DND-41 (cell line): Measurements from ENCODE around the gene DPP6.

Experiments
- ATAC-seq: fragments of 200-7000 bp; cut with Tn5 transposase; 3 replicates; pipeline ENCODE4 v1.9.1; 2021; ENCODE audit warnings: low read depth; ENCODE audit not compliant: insufficient read depth
- DNase-seq: peaks from one replicate; pipeline ENCODE4 v3.0.0-alpha.2; 2020
- H2AFZ ChIP-seq: 2 replicates; pipeline ENCODE4 v1.6.0; 2012; ENCODE audit warnings: low read depth, low read length
- H3K27ac ChIP-seq: 2 replicates; pipeline ENCODE4 v1.5.1; 2012; ENCODE audit warnings: low read length, inconsistent platforms
- H3K27me3 ChIP-seq: fragments of 200-600 bp; sonication (generic); 2 replicates; pipeline ENCODE4 v1.6.0; 2012; ENCODE audit warnings: low read length, mild to moderate bottlenecking, inconsistent platforms; ENCODE audit not compliant: insufficient read depth, poor library complexity
- H3K36me3 ChIP-seq: 2 replicates; pipeline ENCODE4 v1.5.1; 2012; ENCODE audit warnings: low read length, inconsistent platforms; ENCODE audit not compliant: insufficient read depth
- H3K4me1 ChIP-seq: 2 replicates; pipeline ENCODE4 v1.5.1; 2012; ENCODE audit warnings: mild to moderate bottlenecking, low read length; ENCODE audit not compliant: insufficient read depth
- H3K4me2 ChIP-seq: 2 replicates; pipeline ENCODE4 v1.6.0; 2012; ENCODE audit warnings: mild to moderate bottlenecking, moderate library complexity, low read length, inconsistent platforms; ENCODE audit not compliant: insufficient read depth
- H3K4me3 ChIP-seq, 2 experiments: fragments of 200-600 bp in 1 of 2; shearing (Covaris generic) in 1 of 2; 2 replicates each; pipeline ENCODE4 v1.5.1; 2012 to 2016; ENCODE audit warnings: inconsistent platforms in 2 of 2, low read length in 2 of 2, mild to moderate bottlenecking in 2 of 2, low read depth in 1 of 2, moderate library complexity in 1 of 2
- H3K79me2 ChIP-seq: 2 replicates; pipeline ENCODE4 v1.6.0; 2012; ENCODE audit warnings: low read length, inconsistent platforms; ENCODE audit not compliant: insufficient read depth
- H3K9ac ChIP-seq: 2 replicates; pipeline ENCODE4 v1.6.0; 2012; ENCODE audit warnings: low read depth, mild to moderate bottlenecking, inconsistent platforms, low read length, moderate library complexity
- H3K9me3 ChIP-seq: 2 replicates; pipeline ENCODE4 v1.5.1; 2012; ENCODE audit warnings: low read length, moderate library complexity, mild to moderate bottlenecking, inconsistent platforms; ENCODE audit not compliant: insufficient read depth, severe bottlenecking
- H4K20me1 ChIP-seq: 2 replicates; pipeline ENCODE4 v1.6.0; 2012; ENCODE audit warnings: low read length; ENCODE audit not compliant: insufficient read depth
- EZH2 ChIP-seq: IDR thresholded peaks from 3 replicates; pipeline ENCODE4 v1.6.1; 2012; ENCODE audit warnings: borderline replicate concordance, low read depth, mild to moderate bottlenecking, moderate library complexity, low read length, inconsistent platforms; ENCODE audit not compliant: severe bottlenecking
- TF ChIP-seq, protein P1 (sequence below): IDR thresholded peaks from 2 replicates; pipeline ENCODE4 v1.5.1; 2012; ENCODE audit warnings: borderline replicate concordance, low read length, moderate library complexity, mild to moderate bottlenecking; ENCODE audit not compliant: poor library complexity, severe bottlenecking; ENCODE audit errors: extremely low read depth

Gene DPP6

DNA sequence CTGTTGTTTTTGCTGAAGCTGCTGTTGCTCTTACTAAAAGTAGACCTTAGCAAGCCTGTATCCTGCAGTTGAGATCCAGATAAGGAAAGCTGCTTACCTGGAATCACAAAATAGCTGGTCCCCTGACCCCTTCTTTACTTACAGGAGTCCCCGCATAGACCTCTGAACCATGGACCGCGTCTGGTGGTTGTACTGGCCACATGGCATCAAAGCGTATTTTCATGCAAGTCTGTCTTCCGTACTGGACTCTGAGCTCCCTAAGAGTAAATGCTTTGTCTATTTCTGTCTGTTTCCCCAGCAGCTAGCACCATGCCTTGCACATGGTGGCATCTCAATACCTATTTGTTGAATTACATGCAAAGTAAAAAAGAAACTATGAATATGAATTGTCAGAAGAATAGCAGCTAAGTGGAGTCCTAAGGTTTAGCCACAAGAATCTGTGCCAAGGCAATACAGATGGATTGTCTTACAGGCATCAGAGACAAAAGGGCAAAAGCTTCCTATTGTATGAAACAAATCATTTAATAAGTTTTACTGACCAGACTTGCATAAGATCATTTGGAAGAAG is 791.6 kb downstream of the DPP6 start:
- Histone ChIP-seq H3K27me3 (peaks cover 9% of the 10 kb centered on the region), H3K9me3 (no peaks in the 10 kb centered on the region), H3K79me2 (no peaks in the 10 kb centered on the region), H2AFZ (no peak overlapping the region), H3K4me2 (no peak overlapping the region), H3K4me3 (no peak overlapping the region), H3K9ac (no peak overlapping the region), H3K36me3 (no peaks in the 10 kb centered on the region), H3K4me1 (no peaks in the 10 kb centered on the region), H4K20me1 (no peaks in the 10 kb centered on the region), H3K27ac (no peak overlapping the region)
- ATAC-seq (no peak), DNase-seq (no peak)
- TF ChIP-seq, protein P1, sequence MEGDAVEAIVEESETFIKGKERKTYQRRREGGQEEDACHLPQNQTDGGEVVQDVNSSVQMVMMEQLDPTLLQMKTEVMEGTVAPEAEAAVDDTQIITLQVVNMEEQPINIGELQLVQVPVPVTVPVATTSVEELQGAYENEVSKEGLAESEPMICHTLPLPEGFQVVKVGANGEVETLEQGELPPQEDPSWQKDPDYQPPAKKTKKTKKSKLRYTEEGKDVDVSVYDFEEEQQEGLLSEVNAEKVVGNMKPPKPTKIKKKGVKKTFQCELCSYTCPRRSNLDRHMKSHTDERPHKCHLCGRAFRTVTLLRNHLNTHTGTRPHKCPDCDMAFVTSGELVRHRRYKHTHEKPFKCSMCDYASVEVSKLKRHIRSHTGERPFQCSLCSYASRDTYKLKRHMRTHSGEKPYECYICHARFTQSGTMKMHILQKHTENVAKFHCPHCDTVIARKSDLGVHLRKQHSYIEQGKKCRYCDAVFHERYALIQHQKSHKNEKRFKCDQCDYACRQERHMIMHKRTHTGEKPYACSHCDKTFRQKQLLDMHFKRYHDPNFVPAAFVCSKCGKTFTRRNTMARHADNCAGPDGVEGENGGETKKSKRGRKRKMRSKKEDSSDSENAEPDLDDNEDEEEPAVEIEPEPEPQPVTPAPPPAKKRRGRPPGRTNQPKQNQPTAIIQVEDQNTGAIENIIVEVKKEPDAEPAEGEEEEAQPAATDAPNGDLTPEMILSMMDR = no peak
- TF ChIP-seq EZH2 = no peak

GRCh38 chr7:154844499-154844898 is 792.3 kb downstream of the DPP6 start:
- Histone ChIP-seq H3K9ac (no peak overlapping the region), H4K20me1 (no peaks in the 10 kb centered on the region), H3K27ac (no peak overlapping the region), H3K9me3 (no peaks in the 10 kb centered on the region), H3K79me2 (no peaks in the 10 kb centered on the region), H3K27me3 (peaks cover 9% of the 10 kb centered on the region), H3K36me3 (no peaks in the 10 kb centered on the region), H3K4me3 (no peak overlapping the region), H3K4me2 (no peak overlapping the region), H2AFZ (no peak overlapping the region), H3K4me1 (no peaks in the 10 kb centered on the region)
- TF ChIP-seq EZH2 = no peak
- TF ChIP-seq, protein P1 = no peak
- DNase-seq (no peak), ATAC-seq (no peak)

GRCh38 chr7:154844955-154845354 is 792.8 kb downstream of the DPP6 start:
- H3K79me2 ChIP-seq = no peaks in the 10 kb centered on the region
- H3K27ac ChIP-seq = no peak overlapping the region
- no peak overlapping the region for H3K9ac ChIP-seq
- H3K4me1 ChIP-seq = no peaks in the 10 kb centered on the region
- TF ChIP-seq EZH2 = no peak
- TF ChIP-seq, protein P1 = no peak
- H4K20me1 ChIP-seq = no peaks in the 10 kb centered on the region
- H3K4me2 ChIP-seq = no peak overlapping the region
- peaks cover 9% of the 10 kb centered on the region for H3K27me3 ChIP-seq
- no peaks in the 10 kb centered on the region for H3K36me3 ChIP-seq
- H3K9me3 ChIP-seq = no peaks in the 10 kb centered on the region
- H3K4me3 ChIP-seq = no peak overlapping the region
- ATAC-seq (no peak), DNase-seq (no peak)
- no peak overlapping the region for H2AFZ ChIP-seq

DNA sequence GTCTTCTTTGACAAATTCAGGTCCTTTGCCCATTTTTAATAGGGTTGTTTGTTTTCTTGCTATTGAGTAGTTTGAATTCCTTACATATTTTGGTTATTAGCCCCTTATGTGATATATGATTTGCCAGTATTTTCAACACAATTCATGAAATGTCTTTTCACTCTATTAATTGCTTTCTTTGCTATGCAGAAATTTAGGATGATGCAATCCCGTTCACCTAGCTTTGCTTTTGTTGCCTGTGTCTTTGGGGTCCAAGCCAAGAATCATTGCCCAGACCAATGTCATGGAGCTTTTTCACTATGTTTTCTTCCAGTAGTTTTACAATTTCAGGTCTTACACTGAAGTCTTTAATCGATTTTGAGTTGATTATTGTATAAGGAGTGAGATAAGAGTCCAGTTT is 796.3 kb downstream of the DPP6 start:
- TF ChIP-seq, protein P1 = no peak
- no peak for TF ChIP-seq EZH2
- H3K9me3 ChIP-seq = no peaks in the 10 kb centered on the region
- H3K4me1 ChIP-seq = no peaks in the 10 kb centered on the region
- H3K27me3 ChIP-seq = peaks cover 5% of the 10 kb centered on the region
- no peak overlapping the region for H3K4me3 ChIP-seq
- no peak overlapping the region for H3K4me2 ChIP-seq
- DNase-seq = no peak
- H3K79me2 ChIP-seq = no peaks in the 10 kb centered on the region
- no peak overlapping the region for H3K9ac ChIP-seq
- H3K27ac ChIP-seq = no peak overlapping the region
- H2AFZ ChIP-seq = no peak overlapping the region
- H3K36me3 ChIP-seq = no peaks in the 10 kb centered on the region
- no peaks in the 10 kb centered on the region for H4K20me1 ChIP-seq
- no peak for ATAC-seq
